Natural killer cell (primary cell): ENCODE results near the gene ZNF407. TPM values are rescaled to one million over a fixed set of nuclear protein-coding genes. Genes with fewer than 3 reads are reported as not detected.

Source experiments
- ATAC-seq, 3 donors: fragments of 150-1000 bp in 2 of 3; fragments of 200-7000 bp in 1 of 3; cut with Tn5 transposase; 1 replicate in 1 of 3; 2 replicates in 2 of 3; pipeline ENCODE4 v1.10.0; 2021; ENCODE audit warnings: mild to moderate bottlenecking in 2 of 3, moderate library complexity in 2 of 3
- DNase-seq, 2 donors: peaks; one replicate each; pipeline versions ENCODE4 v3.0.0 to v3.0.0-alpha.2; 2013 to 2021; ENCODE audit warnings: mixed read lengths in 1 of 2
- H3K27ac ChIP-seq: one replicate; pipeline ENCODE4 v1.5.1; 2013; ENCODE audit warnings: mild to moderate bottlenecking, low read length
- H3K27me3 ChIP-seq: one replicate; pipeline ENCODE4 v1.6.1; 2013; ENCODE audit warnings: low read length; ENCODE audit not compliant: control insufficient read depth, insufficient read depth
- H3K36me3 ChIP-seq: one replicate; pipeline ENCODE4 v1.6.1; 2013; ENCODE audit warnings: low read length; ENCODE audit not compliant: control insufficient read depth, insufficient read depth
- H3K4me1 ChIP-seq: one replicate; pipeline ENCODE4 v1.6.1; 2013; ENCODE audit warnings: low read length; ENCODE audit not compliant: control insufficient read depth, insufficient read depth
- H3K4me3 ChIP-seq: one replicate; pipeline ENCODE4 v1.5.1; 2013; ENCODE audit warnings: low read length
- H3K9me3 ChIP-seq: one replicate; pipeline ENCODE4 v1.6.1; 2013; ENCODE audit warnings: low read length; ENCODE audit not compliant: control insufficient read depth, insufficient read depth
- H3K27ac Mint-ChIP-seq, 2 donors: one replicate each; pipeline ENCODE4 v1.8.0; 2022; ENCODE audit warnings: mild to moderate bottlenecking in 2 of 2, mixed read lengths in 2 of 2, moderate library complexity in 1 of 2
- H3K27me3 Mint-ChIP-seq, 2 donors: one replicate each; pipeline ENCODE4 v1.8.0; 2022; ENCODE audit warnings: low read depth in 2 of 2, mixed read lengths in 2 of 2
- H3K36me3 Mint-ChIP-seq: one replicate; pipeline ENCODE4 v1.8.0; 2022; ENCODE audit warnings: mixed read lengths
- H3K4me1 Mint-ChIP-seq, 2 donors: one replicate each; pipeline ENCODE4 v1.8.0; 2022; ENCODE audit warnings: mixed read lengths in 2 of 2
- H3K4me3 Mint-ChIP-seq: one replicate; pipeline ENCODE4 v1.8.0; 2022; ENCODE audit warnings: mild to moderate bottlenecking, moderate library complexity, mixed read lengths
- H3K9me3 Mint-ChIP-seq, 2 donors: one replicate each; pipeline ENCODE4 v1.8.0; 2022; ENCODE audit warnings: mixed read lengths in 2 of 2
- CTCF ChIP-seq: fragments of 200-600 bp; IDR thresholded peaks from one replicate; pipeline ENCODE4 v1.8.0; 2022; ENCODE audit warnings: antibody characterized with exemption
- WGBS: methylation state at CpG from one replicate; pipeline ENCODE4 v1.1.7; 2013; ENCODE audit warnings: missing lambda C conversion rate; ENCODE audit not compliant: insufficient coverage; 5-methylcytosine and 5-hydroxymethylcytosine counted together
- intact Hi-C: fragments of 100-400 bp; cut with micrococcal nuclease; formaldehyde crosslinking; loops from one replicate; pipeline ENCODE4 v1.14.2; 2022
- total RNA-seq, 4 donors: library from RNA; stranded (reverse); fragments of 120-200 nt in 1 of 4; gene quantifications; one replicate each; pipeline versions ENCODE4 v1.2.3 to v1.2.4, GENCODE V29; 2013 to 2022

The ZNF407 gene
- total RNA-seq, 3 donors from 2014 or later (not counting 1 experiment from before 2014, with no cell fraction given), result 28.4 to 36.7 (median 36.3) TPM

GRCh38 chr18:75074196-75075015, 476.7 kb downstream of the ZNF407 start:
- H3K9me3 Mint-ChIP-seq, result peaks cover 8 to 13% of the 10 kb centered on the region in 2 donors
- peaks cover 36% of the 10 kb centered on the region for H3K9me3 ChIP-seq
- peaks cover 31% of the 10 kb centered on the region for H3K4me1 ChIP-seq
- H3K27me3 Mint-ChIP-seq, result no peaks in the 10 kb centered on the region
- no peak for DNase-seq
- H3K27me3 ChIP-seq, result no peaks in the 10 kb centered on the region
- H3K36me3 ChIP-seq, result no peaks in the 10 kb centered on the region
- H3K36me3 Mint-ChIP-seq, result peaks cover 15% of the 10 kb centered on the region
- H3K4me3 ChIP-seq, result no peak overlapping the region
- intact Hi-C loops, result no loop called here
- WGBS, result 91% methylated on average over 13 of the region's 13 CpGs
- no peak overlapping the region for H3K4me3 Mint-ChIP-seq
- TF ChIP-seq CTCF, result no peak
- no peak overlapping the region for H3K27ac Mint-ChIP-seq
- H3K27ac ChIP-seq, result no peak overlapping the region
- H3K4me1 Mint-ChIP-seq, result peaks cover 25 to 29% of the 10 kb centered on the region in 2 donors
- no peak for ATAC-seq

- TF ChIP-seq CTCF, result no peak
- intact Hi-C loops, result no loop called here
- no peaks in the 10 kb centered on the region for H3K27me3 ChIP-seq
- H3K4me1 ChIP-seq, result peaks cover 25% of the 10 kb centered on the region
- DNase-seq (no peak), ATAC-seq (no peak)
- H3K27ac ChIP-seq, result no peak overlapping the region
- 89% methylated on average over 3 of the region's 3 CpGs for WGBS
- Mint-ChIP-seq H3K36me3 (peaks cover 15% of the 10 kb centered on the region), H3K4me3 (no peak overlapping the region), H3K27me3 (no peaks in the 10 kb centered on the region), H3K4me1 (peaks cover 23 to 25% of the 10 kb centered on the region in 2 donors), H3K27ac (no peak overlapping the region), H3K9me3 (peaks cover 8 to 13% of the 10 kb centered on the region in 2 donors)
- H3K4me3 ChIP-seq, result no peak overlapping the region
- H3K9me3 ChIP-seq, result peaks cover 36% of the 10 kb centered on the region
- no peaks in the 10 kb centered on the region for H3K36me3 ChIP-seq
Observed at GRCh38 chr18:75075016-75075305, 477.3 kb downstream of the ZNF407 start.

GRCh38 chr18:75075429-75075841, 477.8 kb downstream of the ZNF407 start:
- no peak overlapping the region for H3K4me3 Mint-ChIP-seq
- no peak for DNase-seq
- no peak for TF ChIP-seq CTCF
- H3K4me1 ChIP-seq, result peaks cover 21% of the 10 kb centered on the region
- H3K27me3 ChIP-seq, result no peaks in the 10 kb centered on the region
- H3K9me3 ChIP-seq, result peaks cover 36% of the 10 kb centered on the region
- H3K36me3 ChIP-seq, result no peaks in the 10 kb centered on the region
- H3K4me1 Mint-ChIP-seq, result peaks cover 18 to 20% of the 10 kb centered on the region in 2 donors
- ATAC-seq, result no peak
- H3K27ac Mint-ChIP-seq, result no peak overlapping the region
- peaks cover 8 to 13% of the 10 kb centered on the region in 2 donors for H3K9me3 Mint-ChIP-seq
- H3K27me3 Mint-ChIP-seq, result no peaks in the 10 kb centered on the region
- no peak overlapping the region for H3K27ac ChIP-seq
- WGBS, result 95% methylated on average over 12 of the region's 12 CpGs
- intact Hi-C loops, result no loop called here
- H3K36me3 Mint-ChIP-seq, result peaks cover 15% of the 10 kb centered on the region
- no peak overlapping the region for H3K4me3 ChIP-seq

- peaks cover 9 to 11% of the 10 kb centered on the region in 2 donors for H3K4me1 Mint-ChIP-seq
- Histone ChIP-seq H3K9me3 (peaks cover 36% of the 10 kb centered on the region), H3K4me3 (no peak overlapping the region), H3K27me3 (no peaks in the 10 kb centered on the region), H3K27ac (no peak overlapping the region), H3K36me3 (no peaks in the 10 kb centered on the region), H3K4me1 (peaks cover 12% of the 10 kb centered on the region)
- intact Hi-C loops, result no loop called here
- H3K27ac Mint-ChIP-seq, result no peak overlapping the region
- H3K36me3 Mint-ChIP-seq, result peaks cover 15% of the 10 kb centered on the region
- 93% methylated on average over 5 of the region's 5 CpGs for WGBS
- H3K9me3 Mint-ChIP-seq, result peaks cover 8 to 13% of the 10 kb centered on the region in 2 donors
- H3K4me3 Mint-ChIP-seq, result no peak overlapping the region
- no peak for DNase-seq
- H3K27me3 Mint-ChIP-seq, result peaks cover 0 to 7% of the 10 kb centered on the region in 2 donors
- ATAC-seq, result no peak
- TF ChIP-seq CTCF, result no peak
Observed at GRCh38 chr18:75076286-75076685, 478.6 kb downstream of the ZNF407 start.
